WTC11 (cell line): Measurements from ENCODE around the gene SNX9. TPM values are rescaled to one million over a fixed set of nuclear protein-coding genes. Genes with fewer than 3 reads are reported as not detected.
A peak's percentile ranks its signal among the peaks of the same experiment; 100 is the strongest.

ENCODE experiments used
- ATAC-seq: fragments of 200-7000 bp; cut with Tn5 transposase; 2 replicates; pipeline ENCODE4 v1.10.0; 2021; ENCODE audit warnings: mild to moderate bottlenecking, moderate library complexity
- CTCF ChIA-PET: fragments of 300-600 bp; sonication (Branson Sonifier 250); formaldehyde crosslinking; loops from one replicate; lab custom pipeline; 2021; ENCODE audit warnings: antibody characterized with exemption; lab: Charles Lee
- POLR2A ChIA-PET: fragments of 350-600 bp; sonication (Branson Sonifier 250); formaldehyde crosslinking; loops from one replicate; lab custom pipeline; 2021; ENCODE audit warnings: antibody characterized with exemption; lab: Charles Lee
- DNase-seq: peaks from one replicate; pipeline ENCODE4 v3.0.0; 2021; ENCODE audit warnings: low spot score
- H3K27ac Mint-ChIP-seq: 2 replicates; pipeline ENCODE4 v1.8.0; 2021; ENCODE audit warnings: mixed read lengths
- H3K27me3 Mint-ChIP-seq: 2 replicates; pipeline ENCODE4 v1.8.0; 2021; ENCODE audit warnings: low read depth, mild to moderate bottlenecking, moderate library complexity, mixed read lengths
- H3K36me3 Mint-ChIP-seq: 2 replicates; pipeline ENCODE4 v1.8.0; 2021; ENCODE audit warnings: mixed read lengths
- H3K4me1 Mint-ChIP-seq: 2 replicates; pipeline ENCODE4 v1.8.0; 2022; ENCODE audit warnings: mixed read lengths
- H3K4me3 Mint-ChIP-seq: 2 replicates; pipeline ENCODE4 v1.8.0; 2021; ENCODE audit warnings: mild to moderate bottlenecking, moderate library complexity, mixed read lengths
- H3K9me3 Mint-ChIP-seq: 2 replicates; pipeline ENCODE4 v1.8.0; 2021; ENCODE audit warnings: mixed read lengths
- ESRRA ChIP-seq: sonication (generic); formaldehyde crosslinking; IDR thresholded peaks from 2 replicates; pipeline ENCODE4 v1.8.1; 2022; ENCODE audit warnings: mild to moderate bottlenecking, missing genetic modification reagents, borderline replicate concordance
- ETV6 ChIP-seq: sonication (generic); formaldehyde crosslinking; IDR thresholded peaks from 2 replicates; pipeline ENCODE4 v1.8.1; 2022; ENCODE audit warnings: mild to moderate bottlenecking, missing genetic modification reagents
- FOXJ3 ChIP-seq: sonication (generic); formaldehyde crosslinking; IDR thresholded peaks from 2 replicates; pipeline ENCODE4 v1.9.0; 2021; ENCODE audit warnings: missing genetic modification reagents, mild to moderate bottlenecking, borderline replicate concordance
- FOXK1 ChIP-seq: sonication (generic); formaldehyde crosslinking; IDR thresholded peaks from 2 replicates; pipeline ENCODE4 v1.8.0; 2022; ENCODE audit warnings: mild to moderate bottlenecking, moderate library complexity, missing genetic modification reagents
- GTF2I ChIP-seq: fragments of 250-450 bp; sonication (Bioruptor Pico); conservative IDR thresholded peaks from 2 replicates; pipeline ENCODE4 v1.4.0; 2021; ENCODE audit warnings: mild to moderate bottlenecking
- HMGXB4 ChIP-seq: sonication (generic); formaldehyde crosslinking; IDR thresholded peaks from 2 replicates; pipeline ENCODE4 v1.8.1; 2023; ENCODE audit warnings: mild to moderate bottlenecking, moderate library complexity, missing genetic modification reagents
- IRF1 ChIP-seq: sonication (generic); formaldehyde crosslinking; IDR thresholded peaks from 2 replicates; pipeline ENCODE4 v1.8.0; 2023; ENCODE audit warnings: missing genetic modification reagents
- MAX ChIP-seq: sonication (generic); formaldehyde crosslinking; IDR thresholded peaks from 2 replicates; pipeline ENCODE4 v1.8.0; 2022; ENCODE audit warnings: mild to moderate bottlenecking, missing genetic modification reagents
- MXD4 ChIP-seq: fragments of 250-450 bp; sonication (Bioruptor Pico); IDR thresholded peaks from 2 replicates; pipeline ENCODE4 v1.8.0; 2021; ENCODE audit warnings: mild to moderate bottlenecking, moderate library complexity, borderline replicate concordance
- TEAD1 ChIP-seq: sonication (generic); formaldehyde crosslinking; IDR thresholded peaks from 2 replicates; pipeline ENCODE4 v1.8.0; 2022; ENCODE audit warnings: mild to moderate bottlenecking, missing genetic modification reagents
- TEAD4 ChIP-seq: sonication (generic); formaldehyde crosslinking; IDR thresholded peaks from 2 replicates; pipeline ENCODE4 v1.8.0; 2022; ENCODE audit warnings: mild to moderate bottlenecking, missing genetic modification reagents
- ZBTB43 ChIP-seq: sonication (generic); formaldehyde crosslinking; IDR thresholded peaks from 2 replicates; pipeline ENCODE4 v1.8.1; 2023; ENCODE audit warnings: mild to moderate bottlenecking, missing genetic modification reagents
- ZNF423 ChIP-seq: fragments of 250-450 bp; sonication (Bioruptor Pico); IDR thresholded peaks from 2 replicates; pipeline ENCODE4 v2.1.2; 2022; ENCODE audit warnings: mild to moderate bottlenecking, moderate library complexity
- ZNF532 ChIP-seq: fragments of 250-450 bp; sonication (Bioruptor Pico); IDR thresholded peaks from 2 replicates; pipeline ENCODE4 v1.9.0; 2021; ENCODE audit warnings: mild to moderate bottlenecking, borderline replicate concordance
- total RNA-seq: library from RNA; stranded (reverse); gene quantifications from 3 replicates; pipeline ENCODE4 v1.2.3, GENCODE V29; 2021

Gene SNX9
- total RNA-seq, 1 experiment from 2014 or later = 35.0 TPM

GRCh38 chr6:157982102-157982562 is 159.1 kb downstream of the SNX9 start:
- Mint-ChIP-seq H3K27me3 (peaks cover 29% of the 10 kb centered on the region), H3K36me3 (no peaks in the 10 kb centered on the region), H3K4me3 (peak overlapping the region; percentile 70), H3K9me3 (no peaks in the 10 kb centered on the region), H3K4me1 (peaks cover 53% of the 10 kb centered on the region), H3K27ac (peak overlapping the region; percentile 86)
- TF ChIP-seq MAX (CRISPR knock-in tag) (peak; percentile 50; the same call in 1 of the 2 replicates), ETV6 (CRISPR knock-in tag) (peak; percentile 52; the same call in 1 of the 2 replicates), ZNF423 (peak; percentile 87), HMGXB4 (CRISPR knock-in tag) (0 out of 2 replicates have a peak, but pooled peaks have one; percentile 64), TEAD1 (0 out of 2 replicates have a peak, but pooled peaks have one; percentile 1), IRF1 (CRISPR knock-in tag) (0 out of 2 replicates have a peak, but pooled peaks have one; percentile 1), FOXK1 (CRISPR knock-in tag) (0 out of 2 replicates have a peak, but pooled peaks have one; percentile 35), MXD4 (CRISPR knock-in tag) (no peak), ZBTB43 (CRISPR knock-in tag) (no peak), FOXJ3 (no peak), ESRRA (CRISPR knock-in tag) (no peak), TEAD4 (CRISPR knock-in tag) (no peak)
- DNase-seq (peak; percentile 72), ATAC-seq (peak; percentile 36)
- CTCF ChIA-PET = interaction anchor here (1.0 to 3.8 kb wide), 4 partner anchors 11 to 90 kb away, joined by 3 to 15 read pairs (median 6); no protein-coding TSS in a partner anchor
- POLR2A ChIA-PET = no interaction called here

GRCh38 chr6:157982563-157983405 is 159.7 kb downstream of the SNX9 start:
- Mint-ChIP-seq H3K4me1 (peaks cover 56% of the 10 kb centered on the region), H3K9me3 (no peaks in the 10 kb centered on the region), H3K36me3 (no peaks in the 10 kb centered on the region), H3K4me3 (peak overlapping the region; percentile 70), H3K27me3 (peaks cover 22% of the 10 kb centered on the region), H3K27ac (peak overlapping the region; percentile 88)
- POLR2A ChIA-PET = no interaction called here
- DNase-seq (no peak), ATAC-seq (no peak)
- TF ChIP-seq ZNF532 (CRISPR knock-in tag) (0 out of 2 replicates have a peak, but pooled peaks have one; percentile 17), GTF2I (peak; percentile 91), IRF1 (CRISPR knock-in tag) (no peak)
- CTCF ChIA-PET = interaction anchor here (1.0 to 3.8 kb wide), 5 partner anchors 12 to 668 kb away, joined by 3 to 15 read pairs (median 5); no protein-coding TSS in a partner anchor
